ELR (cell line): ENCODE results near the gene ELFN2.
A peak's percentile ranks its signal among the peaks of the same experiment; 100 is the strongest.

Experiments
- DNase-seq: peaks from one replicate; pipeline ENCODE4 v3.0.0-alpha.2; 2015; ENCODE audit warnings: low read depth

ELFN2 gene

DNA sequence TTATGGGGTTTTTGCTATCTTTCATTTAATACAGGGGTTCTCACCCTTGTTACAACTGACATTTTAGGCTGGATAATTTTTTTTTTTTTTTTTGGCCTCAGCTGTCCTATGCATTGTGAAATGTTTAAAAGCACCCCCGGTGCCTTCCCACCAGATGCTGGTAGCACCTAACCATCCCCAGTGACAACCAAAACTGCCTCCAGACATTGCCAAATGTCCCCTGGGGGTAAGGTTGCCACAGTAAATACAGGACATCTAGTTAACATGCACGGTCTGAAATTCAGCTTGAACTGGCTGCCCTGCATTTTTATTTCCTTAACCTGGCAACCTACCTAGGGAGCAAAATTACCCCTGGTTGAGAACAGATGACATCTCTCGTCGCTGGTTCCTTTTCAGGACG is 72.6 kb downstream of the ELFN2 start:
- DNase-seq: no peak

DNA sequence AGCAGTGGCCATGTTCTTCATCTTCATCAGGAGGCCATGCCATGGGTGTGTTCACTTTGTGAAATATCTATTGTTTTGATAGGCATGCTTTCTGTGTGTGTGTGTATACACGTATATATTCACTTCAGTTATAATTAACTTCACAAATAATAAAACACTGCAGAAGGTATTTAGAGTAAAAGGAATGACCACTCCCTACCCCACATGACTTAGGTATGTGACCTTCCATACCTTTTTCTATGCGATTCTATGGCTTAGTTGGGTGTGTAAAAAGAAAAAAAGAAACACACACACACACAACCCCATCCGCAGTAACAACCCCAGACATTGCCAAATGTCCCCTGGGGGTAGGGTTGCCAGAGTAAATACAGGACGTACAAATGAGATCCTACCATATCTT is 73.0 kb downstream of the ELFN2 start:
- no peak for DNase-seq

DNA sequence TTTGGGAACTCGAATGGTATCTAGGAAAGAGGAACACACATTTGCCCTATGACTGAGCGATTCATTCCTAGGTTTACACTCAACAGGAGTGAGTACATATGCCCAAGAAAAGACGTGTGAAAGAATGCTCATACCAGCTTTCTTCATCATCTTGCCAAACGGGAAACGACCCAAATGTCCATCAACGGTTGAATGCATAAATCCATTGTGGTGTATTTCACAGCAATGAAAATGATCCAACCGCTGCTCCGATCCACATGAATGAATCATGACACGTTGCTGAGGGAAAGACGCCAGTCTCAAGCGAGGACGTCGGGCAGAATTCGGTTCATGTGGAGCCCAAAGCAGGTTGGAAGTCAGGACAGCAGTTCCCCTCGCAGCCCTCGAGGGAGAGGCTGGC is 73.4 kb downstream of the ELFN2 start:
- DNase-seq: no peak

DNA sequence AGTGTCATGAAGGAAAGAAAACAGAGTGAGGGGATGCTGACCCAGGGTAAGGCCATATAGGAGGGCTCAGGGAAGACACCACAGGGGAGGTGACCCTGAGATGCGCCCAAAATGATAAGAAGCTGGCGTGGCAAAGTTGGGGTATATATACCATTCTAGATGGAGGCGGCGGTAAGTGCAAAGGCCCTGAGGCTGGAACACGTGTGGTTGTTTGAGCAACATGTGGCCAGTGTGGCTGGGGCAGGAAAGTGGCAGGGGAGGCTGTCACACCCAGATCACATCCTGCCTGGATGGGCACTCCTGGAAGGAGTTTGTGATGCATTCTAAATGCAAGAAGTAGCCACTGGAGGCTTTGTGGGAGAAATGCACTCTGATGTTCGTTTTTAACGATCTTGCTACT is 74.8 kb downstream of the ELFN2 start:
- DNase-seq: no peak

DNA sequence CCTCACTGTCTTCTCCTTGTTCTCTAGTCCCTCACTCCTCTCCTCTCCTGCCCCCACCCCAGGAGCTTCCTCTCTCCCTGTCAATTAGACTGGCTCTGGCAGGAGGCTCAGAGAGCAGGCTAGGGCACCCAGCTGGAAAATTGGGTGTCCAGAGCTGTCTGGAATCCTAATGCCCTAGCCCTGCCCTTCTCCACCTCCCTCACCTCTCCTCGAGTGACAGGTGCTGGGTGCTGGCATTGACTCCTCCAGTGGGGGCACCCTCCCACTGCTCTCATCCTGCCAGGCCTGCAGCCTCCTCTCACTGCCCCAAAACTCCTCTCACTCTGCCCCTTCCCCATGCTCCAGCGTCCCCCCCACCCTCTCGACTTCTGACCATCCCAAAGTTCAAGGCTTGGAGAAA is 76.0 kb downstream of the ELFN2 start:
- no peak for DNase-seq

DNA sequence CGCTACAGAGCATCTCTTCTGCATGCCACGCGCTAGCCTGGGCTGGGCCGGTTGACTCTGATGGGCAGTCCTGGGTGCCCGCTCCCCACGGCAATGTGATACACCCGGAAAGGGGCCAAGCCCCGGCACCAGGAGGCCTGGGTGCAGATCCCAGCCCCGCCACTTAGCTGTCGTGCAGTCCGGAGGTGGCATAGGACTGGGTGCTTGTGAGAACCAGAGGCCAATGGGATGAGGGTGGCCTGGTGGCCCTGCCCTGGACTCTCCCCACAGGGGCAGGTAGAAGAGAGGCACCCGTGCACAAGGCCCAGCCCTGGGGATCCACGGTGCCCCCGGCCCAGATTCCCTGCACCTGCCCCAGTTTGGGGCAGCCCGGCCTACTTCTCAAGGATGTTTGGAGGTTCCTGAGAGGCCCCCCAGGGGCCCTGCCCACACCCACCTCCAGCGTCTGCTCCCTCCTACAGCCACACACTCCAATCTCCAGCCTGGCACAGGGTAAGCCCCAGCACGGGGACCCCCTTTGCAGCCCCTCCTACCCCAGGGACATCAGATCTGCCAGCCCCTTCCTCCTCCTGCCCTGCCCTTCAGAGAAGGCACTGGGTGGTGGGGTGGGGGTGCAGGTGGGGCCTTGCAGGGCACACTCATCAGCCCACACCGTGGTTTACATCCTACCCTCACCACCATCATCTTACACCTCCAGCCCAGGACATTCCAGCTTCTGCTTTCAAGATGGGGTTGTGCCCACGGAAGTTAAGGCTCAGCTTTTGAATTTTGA is 78.0 kb downstream of the ELFN2 start:
- DNase-seq: no peak

DNA sequence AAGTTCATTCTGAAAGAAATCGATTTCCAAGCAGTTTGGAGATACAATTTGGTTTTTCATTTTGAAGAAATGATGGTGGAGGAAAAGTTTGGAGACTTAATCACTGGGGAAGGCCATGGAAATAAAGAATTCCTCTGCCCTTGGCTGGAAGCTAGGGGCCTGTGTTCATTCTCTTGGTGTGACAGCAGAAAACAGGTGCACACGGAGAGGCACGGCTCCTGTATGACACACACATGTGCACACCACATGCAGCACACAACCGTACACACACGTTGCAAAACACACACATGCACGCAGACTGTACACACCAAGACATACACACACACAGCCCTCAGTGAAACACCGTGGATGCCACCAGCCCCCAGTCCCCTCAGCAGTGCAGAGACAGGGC is 80.8 kb downstream of the ELFN2 start:
- no peak for DNase-seq

DNA sequence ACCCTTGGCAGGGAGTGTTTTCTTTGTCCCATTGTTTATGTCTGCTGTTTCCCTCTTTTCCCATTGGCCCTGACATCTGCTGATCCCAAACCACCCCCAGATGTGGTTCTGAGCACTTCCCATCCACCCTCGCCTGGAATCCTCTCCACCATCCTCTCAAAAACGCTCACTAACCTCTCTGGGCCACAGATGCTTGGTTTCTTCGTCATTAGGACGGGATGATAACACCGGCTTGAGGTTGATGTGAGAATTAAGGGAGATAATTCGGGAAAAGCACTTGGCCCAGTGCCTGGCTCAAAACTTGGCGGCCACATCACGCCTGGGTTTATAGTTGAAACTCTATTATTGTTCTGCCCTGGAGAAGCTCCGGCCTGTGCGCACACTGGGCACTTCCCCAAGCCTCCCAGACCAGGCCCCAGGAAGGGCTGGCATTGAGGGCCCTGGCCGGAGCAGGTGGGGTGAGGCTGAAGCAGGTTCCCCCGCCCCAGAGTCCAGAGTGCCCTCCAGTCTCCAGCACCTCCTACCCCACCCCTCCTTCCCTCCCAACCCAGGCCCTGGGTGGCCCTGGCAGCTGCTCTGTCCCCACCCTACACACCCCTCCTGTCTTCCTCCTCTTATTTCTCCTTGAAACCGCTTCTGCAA is 81.3 kb downstream of the ELFN2 start:
- DNase-seq: peak; percentile 58

DNA sequence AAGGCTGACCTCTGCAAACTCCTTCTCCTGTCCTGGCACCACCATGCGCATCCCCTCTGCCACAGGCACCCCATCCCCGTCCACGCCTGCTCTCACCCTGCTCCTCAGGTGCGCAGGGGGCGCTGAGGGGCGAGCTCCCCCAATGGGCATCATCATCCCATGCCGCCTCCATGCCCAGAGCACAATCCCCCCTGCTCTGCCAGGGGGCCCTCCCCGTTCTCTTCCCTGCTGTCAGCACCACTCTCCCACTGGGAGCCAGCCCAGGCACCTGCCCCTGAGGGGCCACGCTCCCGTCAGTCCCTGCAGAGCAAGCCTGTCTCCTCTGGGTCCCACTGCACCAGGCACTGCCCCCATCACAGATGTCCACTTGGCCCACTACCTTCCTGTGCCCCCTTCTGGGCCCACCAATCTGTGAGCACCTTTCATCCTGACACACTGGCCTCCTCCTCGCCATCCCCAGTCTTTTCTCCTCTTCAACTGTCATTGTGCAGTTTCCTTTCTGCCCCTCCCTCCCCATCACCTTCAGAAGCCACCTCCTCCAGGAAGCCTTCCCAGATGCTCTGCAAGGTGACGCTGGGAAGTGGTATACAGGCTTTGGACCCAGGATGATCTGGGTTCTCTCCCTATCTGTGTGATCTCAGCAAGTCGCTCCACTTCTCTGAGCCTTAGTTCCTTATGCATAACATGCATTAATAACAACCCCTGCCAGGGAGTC is 82.4 kb downstream of the ELFN2 start:
- DNase-seq: no peak

DNA sequence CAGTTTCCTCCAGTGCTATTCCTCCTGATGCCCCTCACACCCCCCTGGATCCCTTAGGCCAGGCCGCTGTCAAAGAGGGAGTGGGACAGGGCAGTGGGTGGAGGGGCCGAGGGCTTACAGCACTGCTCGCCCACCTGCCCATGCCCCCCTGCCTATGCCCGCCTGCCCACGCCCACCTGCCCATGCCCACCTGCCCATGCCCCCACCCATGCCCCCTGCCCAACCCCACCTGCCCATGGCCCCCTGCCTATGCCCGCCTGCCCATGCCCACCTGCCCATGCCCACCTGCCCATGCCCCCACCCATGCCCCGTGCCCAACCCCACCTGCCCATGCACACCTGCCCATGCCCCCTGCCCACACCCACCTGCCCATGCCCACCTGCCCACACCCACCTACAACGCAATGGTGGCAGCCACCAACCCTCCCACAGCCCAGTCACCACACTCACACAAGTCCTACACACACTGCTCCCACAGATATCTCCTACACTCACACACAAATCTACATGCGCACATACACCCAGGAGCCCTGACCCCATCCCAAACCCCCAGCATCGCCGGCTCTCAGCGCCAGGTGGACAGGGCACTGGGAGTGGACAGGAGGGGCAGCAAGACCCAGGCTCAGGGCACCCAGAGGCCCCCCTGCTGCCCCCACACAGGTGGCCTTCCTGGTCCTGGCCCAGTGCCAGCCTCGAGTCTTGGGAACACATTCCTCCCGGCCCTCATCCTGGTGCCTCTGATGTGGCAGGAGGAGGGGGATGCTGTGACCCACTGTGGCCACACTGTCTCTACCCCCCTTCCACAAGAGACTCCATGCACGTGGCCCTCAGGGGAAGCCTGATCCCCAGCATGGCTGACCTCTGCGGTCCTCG is 83.2 kb downstream of the ELFN2 start:
- no peak for DNase-seq

DNA sequence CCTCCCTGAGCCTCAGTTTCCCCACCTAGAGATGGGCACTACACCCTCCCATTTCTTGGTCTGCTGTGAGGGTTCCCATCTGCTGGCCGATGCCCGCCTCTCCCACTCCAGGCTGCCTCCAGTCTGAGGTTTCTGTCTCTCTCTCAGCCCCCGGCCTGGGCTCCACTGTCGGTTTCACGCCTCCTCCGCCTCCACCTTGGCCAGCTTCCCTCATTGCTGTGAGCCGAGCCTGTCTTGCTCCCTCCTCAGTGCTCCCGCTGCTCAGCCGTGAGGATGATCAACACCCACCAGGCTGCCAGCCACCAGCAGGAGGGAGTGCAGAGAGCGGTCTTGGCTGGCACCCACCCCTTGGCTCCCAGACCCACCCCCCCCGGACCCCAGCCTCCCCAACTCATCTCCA is 83.9 kb downstream of the ELFN2 start:
- no peak for DNase-seq

DNA sequence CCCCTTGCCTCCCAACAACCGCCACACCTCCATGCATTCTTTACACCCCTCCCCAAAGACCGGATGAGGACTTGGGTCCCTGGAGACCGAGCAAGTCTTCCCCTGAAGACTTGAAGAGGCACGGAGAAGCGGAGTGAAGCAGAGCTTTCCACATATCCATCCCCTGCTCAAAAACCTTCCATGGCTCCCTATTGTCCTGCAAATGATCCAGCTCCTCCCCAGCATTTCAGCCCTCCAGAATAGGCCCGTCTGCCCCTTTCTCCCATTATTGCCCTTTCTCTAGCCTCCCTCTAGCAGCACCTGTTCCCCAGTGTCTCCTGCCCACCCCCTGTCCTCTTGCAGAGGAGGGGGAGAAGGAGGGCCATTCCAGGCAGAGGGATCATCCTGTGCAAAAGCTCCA is 85.2 kb downstream of the ELFN2 start:
- no peak for DNase-seq

DNA sequence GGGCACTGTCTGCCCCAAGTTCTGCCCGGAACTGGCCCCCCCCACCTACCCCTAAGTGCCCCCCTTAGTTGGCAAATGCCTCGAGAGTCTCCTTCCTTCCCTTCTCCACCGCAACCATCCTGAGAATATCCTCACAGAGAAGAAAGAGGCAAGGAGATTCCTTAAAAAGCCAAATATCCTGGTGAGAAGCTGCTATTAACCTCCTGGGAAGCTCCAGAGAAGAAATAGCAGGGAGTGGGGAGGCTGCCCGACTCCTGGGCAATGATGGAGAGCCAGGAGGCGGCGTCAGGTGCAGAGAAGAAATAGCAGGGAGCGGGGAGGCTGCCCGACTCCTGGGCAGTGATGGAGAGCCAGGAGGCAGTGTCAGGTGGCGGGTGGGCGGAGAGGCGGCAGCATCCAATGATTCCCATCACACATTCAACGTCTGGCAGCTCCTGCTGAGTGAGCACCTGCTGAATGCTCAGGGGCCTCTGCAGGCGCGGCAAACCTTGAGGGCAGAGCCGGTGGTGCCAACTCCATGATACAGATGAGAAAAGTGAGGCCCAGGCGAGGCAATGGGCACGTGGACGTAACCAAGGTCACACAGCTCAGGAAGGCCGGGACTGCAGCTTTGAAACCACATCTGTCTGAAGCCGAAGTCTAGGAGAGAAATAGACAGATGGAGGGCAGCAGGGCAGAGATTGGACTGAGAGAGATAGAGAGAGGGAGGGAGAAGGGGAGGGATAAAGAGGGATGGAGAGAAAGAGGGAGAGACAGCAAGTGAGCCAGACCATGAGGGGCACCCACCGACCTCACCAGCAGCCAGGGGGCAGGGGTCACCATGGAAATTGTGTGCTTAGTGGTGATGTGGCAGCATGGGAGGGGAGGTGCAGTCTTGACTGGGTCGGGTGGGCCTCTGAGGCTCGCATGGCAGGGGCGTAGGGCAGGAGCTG is 86.7 kb downstream of the ELFN2 start:
- no peak for DNase-seq

DNA sequence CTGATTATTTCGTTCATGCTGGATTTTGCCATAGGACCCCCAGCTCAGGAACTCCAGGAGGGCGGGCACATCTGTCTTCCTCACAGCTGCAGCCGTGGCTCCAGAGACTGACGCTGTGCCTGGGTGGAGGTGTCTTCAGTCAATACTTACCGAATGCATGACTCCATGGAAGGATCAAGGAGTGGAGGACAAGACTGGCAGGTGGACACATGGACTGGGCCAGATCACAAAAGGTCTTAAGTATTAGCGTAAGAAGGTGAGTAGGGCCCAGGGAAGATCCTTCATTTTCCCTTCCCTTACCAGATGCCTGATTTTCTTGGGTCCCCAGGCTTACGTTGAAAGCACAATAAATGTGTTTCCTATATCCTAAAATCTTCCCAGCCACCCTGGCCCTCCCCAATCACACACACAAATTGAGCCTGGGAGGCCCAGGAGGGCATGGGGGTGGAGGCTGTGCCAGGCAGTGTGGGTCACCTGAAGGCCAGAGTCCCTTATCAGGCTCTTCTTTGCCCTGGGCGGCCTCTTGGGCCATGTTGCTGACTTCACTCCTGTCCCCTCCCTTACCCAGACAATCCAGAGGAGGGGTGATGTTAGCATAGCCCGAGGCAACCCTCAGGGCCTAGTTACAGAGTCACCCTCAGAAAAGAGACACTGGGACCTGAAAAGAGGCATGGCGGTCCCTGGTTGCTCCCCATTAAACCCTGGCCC is 88.6 kb downstream of the ELFN2 start:
- no peak for DNase-seq

DNA sequence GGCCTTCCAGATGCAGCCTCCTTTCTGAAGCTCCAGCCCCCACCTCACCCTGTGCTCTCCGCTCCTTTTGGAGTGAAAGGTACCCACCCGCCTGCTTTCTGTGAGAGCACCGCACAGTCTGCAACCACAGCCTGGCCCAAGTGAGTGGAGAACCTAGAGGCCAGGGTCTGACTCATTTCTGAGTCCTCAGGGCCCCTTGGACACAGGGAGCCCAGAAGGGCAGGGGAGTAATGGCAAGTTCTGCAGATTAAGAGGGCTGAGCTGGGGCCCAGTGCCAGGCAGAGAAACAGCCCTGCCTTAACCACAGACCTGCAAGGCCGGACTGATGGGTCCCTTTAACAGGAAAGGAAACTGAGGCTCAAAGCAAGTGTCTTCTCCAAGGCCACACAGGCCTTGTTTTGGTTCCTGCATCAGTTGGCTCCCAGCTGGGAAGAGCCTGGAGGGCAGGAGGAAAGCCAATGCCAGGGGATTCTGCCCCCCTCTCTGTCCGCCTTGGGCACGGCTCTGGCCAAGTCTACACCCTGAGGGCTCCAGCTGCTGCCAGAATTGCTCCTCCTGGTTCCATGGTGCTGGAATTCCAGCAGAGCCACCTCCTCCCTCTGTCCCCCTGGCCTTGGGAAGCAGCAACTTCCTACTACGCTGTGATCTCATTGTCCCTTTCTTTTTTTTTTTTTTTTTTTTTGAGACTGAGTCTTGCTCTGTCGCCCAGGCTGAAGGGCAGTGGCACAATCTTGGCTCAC is 89.9 kb downstream of the ELFN2 start:
- peak; percentile 81 for DNase-seq

DNA sequence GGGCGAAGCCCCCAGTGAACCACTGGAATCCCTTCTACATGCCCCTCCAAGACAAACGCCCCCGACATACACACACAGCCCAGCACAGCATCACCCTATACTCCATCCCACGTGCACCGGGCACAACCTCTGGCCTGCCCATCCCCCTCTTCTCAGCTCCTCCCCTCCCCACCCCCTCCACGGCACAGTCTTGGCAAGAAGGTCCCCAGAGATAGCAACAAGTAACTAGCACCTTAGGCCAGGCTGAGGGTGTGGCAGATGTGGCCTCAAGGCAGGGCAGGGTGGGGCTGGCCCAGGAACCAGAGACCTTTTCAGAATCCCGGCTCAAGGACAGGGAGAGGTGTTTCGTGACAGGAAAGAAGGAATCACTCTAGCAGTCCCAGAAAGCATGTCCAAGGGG is 90.7 kb downstream of the ELFN2 start:
- no peak for DNase-seq

DNA sequence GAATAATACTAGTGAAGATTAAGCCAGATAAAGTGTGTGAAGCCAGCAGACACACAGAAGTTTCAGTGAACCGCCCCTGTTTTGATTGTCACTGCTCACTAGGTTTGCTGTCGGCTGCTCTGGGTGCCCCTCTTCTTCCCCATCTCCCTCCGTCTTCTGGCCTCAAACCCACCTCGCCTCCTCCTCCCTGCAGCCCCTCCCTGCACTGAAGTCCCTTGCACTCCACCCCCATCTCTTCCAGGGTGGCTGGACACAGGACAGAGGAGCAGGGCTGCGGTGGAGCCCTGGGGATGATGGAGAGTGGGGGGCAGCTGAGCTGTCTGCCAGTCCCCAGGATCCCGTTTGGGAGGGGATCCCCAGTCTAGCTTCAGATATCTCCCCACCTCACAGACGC is 91.5 kb downstream of the ELFN2 start:
- no peak for DNase-seq

DNA sequence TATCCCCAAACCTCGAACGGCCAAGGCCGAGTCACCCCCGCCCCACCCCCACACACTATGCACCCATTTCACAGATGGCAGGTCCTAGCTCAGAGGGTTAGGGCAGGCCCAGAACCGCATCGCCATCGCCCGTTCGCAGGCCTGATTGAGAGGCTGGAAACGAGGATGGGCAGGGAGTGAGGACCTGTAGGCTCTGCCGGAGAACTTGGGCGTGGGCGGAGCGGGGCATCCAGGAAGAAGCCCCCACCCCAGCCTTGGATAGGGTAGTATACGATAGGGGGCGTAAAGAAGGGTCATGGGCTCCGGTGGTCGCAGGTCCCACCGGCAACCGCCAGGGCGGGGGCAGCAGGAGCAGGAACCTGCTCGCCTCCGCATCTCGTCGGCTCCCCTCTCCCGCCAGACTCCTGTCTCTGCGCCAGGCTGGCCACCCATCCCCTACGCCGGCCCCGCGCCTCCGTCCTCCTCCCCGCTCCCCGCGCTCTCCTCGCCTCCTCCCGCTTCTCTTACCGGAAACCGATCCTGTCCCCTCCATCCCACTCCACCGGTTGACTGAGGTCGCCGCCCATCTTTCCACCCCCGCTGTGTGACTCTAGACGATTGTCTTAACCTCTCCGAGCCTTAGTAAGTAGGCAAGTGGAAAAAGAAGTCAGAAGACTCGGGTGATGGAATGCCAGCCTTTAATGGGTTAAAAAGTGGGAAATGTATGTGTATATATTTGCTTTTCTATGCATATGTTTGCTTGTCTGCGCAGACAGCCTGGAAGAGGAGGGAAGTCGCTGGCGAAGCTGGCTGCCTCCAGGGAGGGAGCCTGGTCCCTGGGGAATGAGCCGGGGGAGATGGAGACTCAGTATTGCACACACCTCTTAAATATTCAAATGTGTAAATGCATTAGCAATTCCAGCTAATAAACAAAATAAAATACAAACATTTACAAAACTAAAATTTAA is 92.1 kb downstream of the ELFN2 start:
- no peak for DNase-seq

DNA sequence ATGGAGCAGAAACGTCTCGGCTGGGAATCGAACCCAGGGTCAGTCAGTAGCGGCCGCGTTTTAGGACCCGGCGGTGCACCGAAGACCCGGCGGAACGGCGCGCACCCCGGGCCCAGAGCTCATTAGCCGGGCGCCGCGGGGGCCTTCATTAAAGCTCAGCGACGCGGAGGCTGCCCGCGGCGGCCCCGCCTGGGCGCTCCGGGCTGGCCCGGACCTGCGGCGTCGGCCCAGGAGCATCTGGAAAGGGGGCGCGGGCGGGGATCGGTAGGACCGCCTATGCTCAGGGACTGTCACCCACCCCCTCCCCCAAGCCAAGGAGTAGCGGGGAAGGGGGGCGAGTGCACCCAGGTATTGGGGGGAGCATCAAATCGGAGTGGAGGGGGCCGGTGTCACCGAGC is 92.8 kb downstream of the ELFN2 start:
- DNase-seq: no peak
